ENCODE results near the gene SIK2. TPM values are rescaled to one million over a fixed set of nuclear protein-coding genes. Genes with fewer than 3 reads are reported as not detected.

Gene SIK2
- polyA plus RNA-seq, 1 donor from 2014 or later = 9.0 TPM

- Histone ChIP-seq H3K27me3 (ENCODE audit: insufficient read depth, low read depth, low read length) (no peaks in the 10 kb centered on the region), H3K9ac (ENCODE audit: low read length) (no peak overlapping the region), H3K79me2 (replicated peaks; ENCODE audit: insufficient read depth, low read length) (peaks cover 63% of the 10 kb centered on the region), H3K9me3 (ENCODE audit: low read length) (no peaks in the 10 kb centered on the region), H3K27ac (ENCODE audit: low read length) (no peak overlapping the region), H2AFZ (ENCODE audit: low read depth, low read length) (no peak overlapping the region), H3K4me2 (ENCODE audit: low read length) (peak overlapping the region; percentile 15), H3K36me3 (ENCODE audit: insufficient read depth, low read length) (no peaks in the 10 kb centered on the region), H3F3A (ENCODE audit: insufficient read depth, low read length, poor library complexity, severe bottlenecking) (no peaks in the 10 kb centered on the region), H3K9me2 (ENCODE audit: insufficient read depth, low read length) (no peaks in the 10 kb centered on the region), H4K20me1 (ENCODE audit: insufficient read depth) (no peaks in the 10 kb centered on the region), H3K4me3 (ENCODE audit: low read length) (no peak overlapping the region)
- no peak for TF ChIP-seq TAF1 (IDR thresholded peaks at IDR 0.05; ENCODE audit: low read depth)
- no peak for TF ChIP-seq RAD21 (conservative IDR thresholded peaks at IDR 0.05)
- no peak for TF ChIP-seq EZH2 (IDR thresholded peaks at IDR 0.05; ENCODE audit: borderline replicate concordance, insufficient read depth, low read length, poor library complexity, severe bottlenecking)
- no peak for TF ChIP-seq REST (IDR thresholded peaks at IDR 0.05; ENCODE audit: borderline replicate concordance)
- TF ChIP-seq POLR2AphosphoS5 (IDR thresholded peaks at IDR 0.05) = no peak
- TF ChIP-seq MXI1 (conservative IDR thresholded peaks at IDR 0.05; ENCODE audit: poor library complexity, severe bottlenecking) = no peak
- TF ChIP-seq EP300 (conservative IDR thresholded peaks at IDR 0.05; ENCODE audit: poor library complexity, severe bottlenecking) = no peak
These were observed 5.5 kb downstream of the SIK2 start for GRCh38 chr11:111607751-111608150.

- no peak overlapping the region for H3K9ac ChIP-seq (ENCODE audit: low read length)
- peaks cover 20% of the 10 kb centered on the region for H3K79me2 ChIP-seq (replicated peaks; ENCODE audit: insufficient read depth, low read length)
- no peaks in the 10 kb centered on the region for H3K36me3 ChIP-seq (ENCODE audit: insufficient read depth, low read length)
- no peaks in the 10 kb centered on the region for H4K20me1 ChIP-seq (ENCODE audit: insufficient read depth)
- no peak overlapping the region for H3K27ac ChIP-seq (ENCODE audit: low read length)
- H3F3A ChIP-seq (ENCODE audit: insufficient read depth, low read length, poor library complexity, severe bottlenecking) = no peaks in the 10 kb centered on the region
- TF ChIP-seq EP300 (conservative IDR thresholded peaks at IDR 0.05; ENCODE audit: poor library complexity, severe bottlenecking) (no peak), REST (IDR thresholded peaks at IDR 0.05; ENCODE audit: borderline replicate concordance) (no peak), CTCF (IDR thresholded peaks at IDR 0.05; ENCODE audit: poor library complexity, severe bottlenecking) (no peak), TAF1 (IDR thresholded peaks at IDR 0.05; ENCODE audit: low read depth) (no peak), SMC3 (conservative IDR thresholded peaks at IDR 0.05; ENCODE audit: poor library complexity) (no peak), RAD21 (conservative IDR thresholded peaks at IDR 0.05) (no peak), MXI1 (conservative IDR thresholded peaks at IDR 0.05; ENCODE audit: poor library complexity, severe bottlenecking) (no peak), EZH2 (IDR thresholded peaks at IDR 0.05; ENCODE audit: borderline replicate concordance, insufficient read depth, low read length, poor library complexity, severe bottlenecking) (no peak), POLR2AphosphoS5 (IDR thresholded peaks at IDR 0.05) (no peak)
- no peak overlapping the region for H3K4me2 ChIP-seq (ENCODE audit: low read length)
- H3K4me3 ChIP-seq (ENCODE audit: low read length) = no peak overlapping the region
- no peaks in the 10 kb centered on the region for H3K9me2 ChIP-seq (ENCODE audit: insufficient read depth, low read length)
- H3K9me3 ChIP-seq (ENCODE audit: low read length) = no peaks in the 10 kb centered on the region
- H2AFZ ChIP-seq (ENCODE audit: low read depth, low read length) = no peak overlapping the region
- no peaks in the 10 kb centered on the region for H3K27me3 ChIP-seq (ENCODE audit: insufficient read depth, low read depth, low read length)
These were observed 10.0 kb downstream of the SIK2 start for GRCh38 chr11:111612224-111612623.

Measured in neural cell (in vitro differentiated cells).